Stimulated activated naive CD4-positive, alpha-beta T cell (primary cell): ENCODE measurements around the gene IL4R.
"Not testable (repeated sequence)": the region's sequence is repeated elsewhere in the genome, so short reads cannot be mapped to it uniquely, and the experiment has no call there.

Experiments
- DNase-seq, 6 experiments: peaks; one replicate each; lab custom pipeline; 2025; lab: John Stamatoyannopoulos, UW

Gene IL4R

GRCh38 chr16:27329376-27330079, 15.8 kb downstream of the IL4R start:
- DNase-seq, result not testable (repeated sequence)

- DNase-seq, result no peak
These were observed 16.8 kb downstream of the IL4R start for GRCh38 chr16:27330542-27330941.

GRCh38 chr16:27332105-27332504, 18.3 kb downstream of the IL4R start:
- DNase-seq, result no peak

- no peak for DNase-seq
These were observed 19.3 kb downstream of the IL4R start for GRCh38 chr16:27333104-27333503.

GRCh38 chr16:27333549-27333948, 19.8 kb downstream of the IL4R start:
- no peak for DNase-seq

GRCh38 chr16:27334192-27334764, 20.5 kb downstream of the IL4R start:
- DNase-seq, result no peak

- DNase-seq, result no peak
These were observed 21.1 kb downstream of the IL4R start for GRCh38 chr16:27334838-27335237.

- DNase-seq, result no peak
These were observed 21.7 kb downstream of the IL4R start for GRCh38 chr16:27335349-27336053.

GRCh38 chr16:27337024-27337423, 23.2 kb downstream of the IL4R start:
- no peak for DNase-seq

- no peak for DNase-seq
These were observed 25.4 kb downstream of the IL4R start for GRCh38 chr16:27339180-27339579.

- no peak for DNase-seq
These were observed 26.9 kb downstream of the IL4R start for GRCh38 chr16:27340654-27341053.

- no peak for DNase-seq
These were observed 27.8 kb downstream of the IL4R start for GRCh38 chr16:27341549-27341948.

GRCh38 chr16:27341971-27342370, 28.2 kb downstream of the IL4R start:
- DNase-seq, result no peak

GRCh38 chr16:27344721-27345120, 30.9 kb downstream of the IL4R start:
- DNase-seq, result no peak

GRCh38 chr16:27345201-27345600, 31.4 kb downstream of the IL4R start:
- DNase-seq, result no peak

- DNase-seq, result no peak
These were observed 33.0 kb downstream of the IL4R start for GRCh38 chr16:27346819-27347218.

- peak in 1 of 6 experiments; percentile 10 for DNase-seq
These were observed 34.3 kb downstream of the IL4R start for GRCh38 chr16:27347930-27348685.

- no peak for DNase-seq
These were observed 35.5 kb downstream of the IL4R start for GRCh38 chr16:27349276-27349675.

GRCh38 chr16:27350006-27350405, 36.2 kb downstream of the IL4R start:
- no peak for DNase-seq

- DNase-seq, result no peak
These were observed 38.2 kb downstream of the IL4R start for GRCh38 chr16:27351989-27352388.

GRCh38 chr16:27353853-27354252, 40.1 kb downstream of the IL4R start:
- DNase-seq, result no peak

GRCh38 chr16:27355610-27356009, 41.8 kb downstream of the IL4R start:
- DNase-seq, result peak in 5 of 6 experiments; percentile 18 to 43 (median 21)

GRCh38 chr16:27356794-27357193, 43.0 kb downstream of the IL4R start:
- no peak for DNase-seq
